Measurements from ENCODE around the gene HMCN1. TPM values are rescaled to one million over a fixed set of nuclear protein-coding genes. Genes with fewer than 3 reads are reported as not detected.

HMCN1 gene
- total RNA-seq, 1 experiment from 2014 or later = 0.23 TPM

- ATAC-seq (no peak), DNase-seq (ENCODE audit: low read depth, low spot score) (no peak)
- H3K27me3 ChIP-seq (ENCODE audit: control insufficient read depth, insufficient read depth, low read length) = peaks cover 18% of the 10 kb centered on the region
- no peaks in the 10 kb centered on the region; the same call in 1 of the 2 replicates for H3K36me3 ChIP-seq (ENCODE audit: control insufficient read depth, insufficient read depth, low read length)
- H3K27ac ChIP-seq (ENCODE audit: low read length) = no peak overlapping the region
- H3K4me1 ChIP-seq (ENCODE audit: control insufficient read depth, insufficient read depth, low read length) = peaks cover 6% of the 10 kb centered on the region
- BruUV-seq (replicated peaks) = no TSS peak
- TF ChIP-seq SIN3A (IDR thresholded peaks at IDR 0.05; ENCODE audit: borderline replicate concordance, insufficient read depth, low read depth, low read length) (no peak), POLR2AphosphoS5 (IDR thresholded peaks at IDR 0.05; ENCODE audit: low read depth, low read length) (no peak), REST (IDR thresholded peaks at IDR 0.05; ENCODE audit: insufficient read depth in 1 of 2, low read depth in 2 of 2, low read length in 1 of 2) (no peak), TCF7L2 (IDR thresholded peaks at IDR 0.05; ENCODE audit: low read depth, low read length) (no peak), CTCF (IDR thresholded peaks at IDR 0.05) (no peak)
- H3K9me3 ChIP-seq (ENCODE audit: control insufficient read depth, insufficient read depth, low read depth, low read length) = no peaks in the 10 kb centered on the region
- CTCF ChIA-PET = no interaction called here
- in situ Hi-C loops (cut with HindIII; ENCODE audit: low pct_unique_long_range_greater_than_20kb, low sequenced_read_pairs) (no loop called here), intact Hi-C loops (cut with micrococcal nuclease; ENCODE audit: unreplicated experiment) (no loop called here)
- POLR2A ChIA-PET = no interaction called here
- H3K4me3 ChIP-seq (ENCODE audit: low read depth in 2 of 2, low read length in 2 of 2) = no peak overlapping the region
Observed at GRCh38 chr1:185732951-185733350, 1.2 kb upstream of the HMCN1 start.

GRCh38 chr1:185734929-185735700 is 924 bp downstream of the HMCN1 start:
- CTCF ChIA-PET = no interaction called here
- H3K9me3 ChIP-seq (ENCODE audit: control insufficient read depth, insufficient read depth, low read depth, low read length) = no peaks in the 10 kb centered on the region
- intact Hi-C loops (cut with micrococcal nuclease; ENCODE audit: unreplicated experiment) = no loop called here
- no TSS peak for BruUV-seq (replicated peaks)
- DNase-seq (ENCODE audit: low read depth, low spot score) = no peak
- ATAC-seq = no peak
- POLR2A ChIA-PET = no interaction called here
- in situ Hi-C loops (cut with HindIII; ENCODE audit: low pct_unique_long_range_greater_than_20kb, low sequenced_read_pairs) = no loop called here
- peaks cover 6% of the 10 kb centered on the region for H3K4me1 ChIP-seq (ENCODE audit: control insufficient read depth, insufficient read depth, low read length)
- peak overlapping the region in 1 of 2 experiments; percentile 46; a peak in 2 of 4 replicates for H3K4me3 ChIP-seq (ENCODE audit: low read depth in 2 of 2, low read length in 2 of 2)
- no peaks in the 10 kb centered on the region; the same call in 1 of the 2 replicates for H3K36me3 ChIP-seq (ENCODE audit: control insufficient read depth, insufficient read depth, low read length)
- no peak overlapping the region for H3K27ac ChIP-seq (ENCODE audit: low read length)
- TF ChIP-seq CTCF (IDR thresholded peaks at IDR 0.05) = no peak
- no peak for TF ChIP-seq REST (IDR thresholded peaks at IDR 0.05; ENCODE audit: insufficient read depth in 1 of 2, low read depth in 2 of 2, low read length in 1 of 2)
- TF ChIP-seq POLR2AphosphoS5 (IDR thresholded peaks at IDR 0.05; ENCODE audit: low read depth, low read length) = no peak
- no peak for TF ChIP-seq SIN3A (IDR thresholded peaks at IDR 0.05; ENCODE audit: borderline replicate concordance, insufficient read depth, low read depth, low read length)
- no peak for TF ChIP-seq TCF7L2 (IDR thresholded peaks at IDR 0.05; ENCODE audit: low read depth, low read length)
- peaks cover 18% of the 10 kb centered on the region for H3K27me3 ChIP-seq (ENCODE audit: control insufficient read depth, insufficient read depth, low read length)

All from Panc1 (cell line).